Effector memory CD4-positive, alpha-beta T cell (primary cell): ENCODE measurements around the gene ULK4.

Experiments used
- DNase-seq, 3 donors: peaks; one replicate each; pipeline ENCODE4 v3.0.0-alpha.2; 2020
- H3K27ac ChIP-seq: 2 replicates; pipeline ENCODE4 v1.7.0; 2013; ENCODE audit warnings: mild to moderate bottlenecking, low read length, moderate library complexity; ENCODE audit not compliant: insufficient read depth, poor library complexity, severe bottlenecking
- H3K27me3 ChIP-seq: replicated peaks from 2 replicates; pipeline ENCODE4 v1.7.0; 2013; ENCODE audit warnings: mild to moderate bottlenecking, low read length; ENCODE audit not compliant: insufficient read depth, control insufficient read depth, poor library complexity, severe bottlenecking
- H3K36me3 ChIP-seq: 2 replicates; pipeline ENCODE4 v1.7.0; 2013; ENCODE audit warnings: mild to moderate bottlenecking, low read length, moderate library complexity; ENCODE audit not compliant: control insufficient read depth, insufficient read depth
- H3K4me1 ChIP-seq: 2 replicates; pipeline ENCODE4 v1.7.0; 2013; ENCODE audit warnings: low read length, mild to moderate bottlenecking; ENCODE audit not compliant: control insufficient read depth, insufficient read depth, poor library complexity, severe bottlenecking
- H3K4me3 ChIP-seq: 2 replicates; pipeline ENCODE4 v1.7.0; 2013; ENCODE audit warnings: low read length, low read depth, mild to moderate bottlenecking; ENCODE audit not compliant: insufficient read depth, poor library complexity, severe bottlenecking
- H3K9me3 ChIP-seq: 2 replicates; pipeline ENCODE4 v1.7.0; 2013; ENCODE audit warnings: mild to moderate bottlenecking, low read length, moderate library complexity; ENCODE audit not compliant: control insufficient read depth

ULK4 gene

GRCh38 chr3:41223691-41224090, 738.2 kb downstream of the ULK4 start:
- Histone ChIP-seq H3K27ac (no peak overlapping the region), H3K4me1 (peaks cover 4% of the 10 kb centered on the region), H3K9me3 (no peaks in the 10 kb centered on the region), H3K4me3 (no peak overlapping the region), H3K36me3 (peaks cover 42% of the 10 kb centered on the region), H3K27me3 (no peaks in the 10 kb centered on the region)
- no peak for DNase-seq

- DNase-seq, result no peak
- H3K27ac ChIP-seq, result no peak overlapping the region
- no peak overlapping the region for H3K4me3 ChIP-seq
- H3K27me3 ChIP-seq, result no peaks in the 10 kb centered on the region
- peaks cover 4% of the 10 kb centered on the region for H3K4me1 ChIP-seq
- no peaks in the 10 kb centered on the region for H3K9me3 ChIP-seq
- peaks cover 40% of the 10 kb centered on the region for H3K36me3 ChIP-seq
Measured at GRCh38 chr3:41223078-41223477, 738.8 kb downstream of the ULK4 start.

GRCh38 chr3:41222501-41222900, 739.4 kb downstream of the ULK4 start:
- Histone ChIP-seq H3K27ac (no peak overlapping the region), H3K4me3 (no peak overlapping the region)

GRCh38 chr3:41222012-41222411, 739.9 kb downstream of the ULK4 start:
- DNase-seq, result no peak
- Histone ChIP-seq H3K27ac (no peak overlapping the region), H3K36me3 (peaks cover 30% of the 10 kb centered on the region), H3K27me3 (no peaks in the 10 kb centered on the region), H3K4me1 (peaks cover 5% of the 10 kb centered on the region), H3K4me3 (no peak overlapping the region), H3K9me3 (no peaks in the 10 kb centered on the region)

More at GRCh38 chr3:41222501-41222900, 739.4 kb downstream of the ULK4 start:
- Histone ChIP-seq H3K4me1 (peaks cover 4% of the 10 kb centered on the region), H3K9me3 (no peaks in the 10 kb centered on the region), H3K27me3 (no peaks in the 10 kb centered on the region), H3K36me3 (peaks cover 35% of the 10 kb centered on the region)
- DNase-seq, result no peak

GRCh38 chr3:41220906-41221677, 740.8 kb downstream of the ULK4 start:
- Histone ChIP-seq H3K27me3 (no peaks in the 10 kb centered on the region), H3K4me3 (no peak overlapping the region), H3K9me3 (no peaks in the 10 kb centered on the region), H3K36me3 (peaks cover 21% of the 10 kb centered on the region), H3K4me1 (peaks cover 15% of the 10 kb centered on the region), H3K27ac (no peak overlapping the region)
- DNase-seq, result no peak

- Histone ChIP-seq H3K27ac (no peak overlapping the region), H3K9me3 (no peaks in the 10 kb centered on the region), H3K36me3 (peaks cover 5% of the 10 kb centered on the region), H3K27me3 (no peaks in the 10 kb centered on the region), H3K4me1 (peaks cover 21% of the 10 kb centered on the region), H3K4me3 (no peak overlapping the region)
- no peak for DNase-seq
Measured at GRCh38 chr3:41219424-41219823, 742.5 kb downstream of the ULK4 start.

- no peaks in the 10 kb centered on the region for H3K27me3 ChIP-seq
Measured at GRCh38 chr3:41216993-41217392, 744.9 kb downstream of the ULK4 start.

GRCh38 chr3:41216422-41216821, 745.5 kb downstream of the ULK4 start:
- Histone ChIP-seq H3K36me3 (no peaks in the 10 kb centered on the region), H3K27ac (no peak overlapping the region), H3K9me3 (no peaks in the 10 kb centered on the region), H3K4me3 (no peak overlapping the region), H3K27me3 (no peaks in the 10 kb centered on the region), H3K4me1 (peaks cover 23% of the 10 kb centered on the region)
- no peak for DNase-seq

More at GRCh38 chr3:41216993-41217392, 744.9 kb downstream of the ULK4 start:
- peaks cover 23% of the 10 kb centered on the region for H3K4me1 ChIP-seq
- DNase-seq, result no peak
- no peaks in the 10 kb centered on the region for H3K9me3 ChIP-seq
- no peaks in the 10 kb centered on the region for H3K36me3 ChIP-seq
- no peak overlapping the region for H3K4me3 ChIP-seq
- H3K27ac ChIP-seq, result no peak overlapping the region

- DNase-seq, result no peak
- Histone ChIP-seq H3K9me3 (no peaks in the 10 kb centered on the region), H3K36me3 (no peaks in the 10 kb centered on the region), H3K4me1 (peaks cover 19% of the 10 kb centered on the region), H3K4me3 (no peak overlapping the region), H3K27me3 (no peaks in the 10 kb centered on the region), H3K27ac (no peak overlapping the region)
Measured at GRCh38 chr3:41213588-41213987, 748.3 kb downstream of the ULK4 start.

GRCh38 chr3:41212088-41212487, 749.8 kb downstream of the ULK4 start:
- Histone ChIP-seq H3K27ac (no peak overlapping the region), H3K4me1 (peaks cover 18% of the 10 kb centered on the region), H3K27me3 (no peaks in the 10 kb centered on the region), H3K9me3 (no peaks in the 10 kb centered on the region), H3K36me3 (no peaks in the 10 kb centered on the region), H3K4me3 (no peak overlapping the region)
- DNase-seq, result no peak
